ENCODE results near the gene GASK1A. TPM values are rescaled to one million over a fixed set of nuclear protein-coding genes. Genes with fewer than 3 reads are reported as not detected.

The GASK1A gene
- total RNA-seq, 1 experiment from 2014 or later: 5.4 TPM

DNA sequence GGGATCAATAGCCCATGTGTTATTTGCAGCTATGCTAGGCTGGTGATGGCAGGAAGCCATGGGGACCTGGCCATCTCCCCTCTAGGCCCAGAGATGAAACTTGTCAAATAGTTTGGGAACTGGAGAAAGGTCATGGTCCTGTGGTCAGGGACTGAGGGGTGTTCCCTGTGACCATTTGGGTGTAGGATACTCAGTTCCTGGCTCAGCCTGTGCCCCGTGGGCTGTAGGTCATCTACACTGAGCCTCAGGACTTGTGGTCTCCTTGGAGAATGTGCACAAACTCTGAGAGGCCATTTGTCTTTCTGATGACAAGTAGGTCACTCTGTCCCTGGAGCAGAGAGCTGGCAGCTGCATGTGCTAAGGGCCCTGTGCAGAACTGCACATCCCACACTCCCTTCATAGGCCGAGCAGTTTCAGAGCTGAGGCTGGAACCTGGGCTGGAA lies 17.5 kb downstream of the GASK1A start:
- no peak for DNase-seq
- Histone ChIP-seq H4K20me1 (ENCODE audit: control insufficient read depth, insufficient read depth, insufficient read length) (no peaks in the 10 kb centered on the region), H3K14ac (ENCODE audit: insufficient read depth, low read length) (no peak overlapping the region), H3K27ac (ENCODE audit: insufficient read length, low read depth, low read length) (no peak overlapping the region), H2BK15ac (ENCODE audit: low read depth, low read length) (no peak overlapping the region), H3K79me2 (ENCODE audit: insufficient read depth, low read length) (no peaks in the 10 kb centered on the region), H3K23me2 (ENCODE audit: insufficient read length, low read depth, low read length, poor library complexity, severe bottlenecking) (no peaks in the 10 kb centered on the region), H2BK12ac (ENCODE audit: insufficient read length, low read depth, low read length) (no peak overlapping the region), H4K5ac (ENCODE audit: insufficient read length, low read depth, low read length) (no peak overlapping the region), H2BK20ac (ENCODE audit: low read depth, low read length, poor library complexity, severe bottlenecking) (no peak overlapping the region), H3K27me3 (ENCODE audit: insufficient read depth, low read length) (no peaks in the 10 kb centered on the region), H3K4ac (ENCODE audit: low read depth, low read length) (no peak overlapping the region), H3K4me1 (ENCODE audit: insufficient read depth, low read length) (peaks cover 2% of the 10 kb centered on the region), H4K8ac (replicated peaks; ENCODE audit: insufficient read length, low read depth, low read length) (no peak overlapping the region), H3T11ph (ENCODE audit: low read length) (no peak overlapping the region), H3K23ac (ENCODE audit: insufficient read length, low read depth, low read length) (no peak overlapping the region), H3K9me3 (ENCODE audit: control insufficient read depth, low read depth, low read length) (no peaks in the 10 kb centered on the region), H2AFZ (ENCODE audit: low read length) (no peak overlapping the region), H2AK5ac (ENCODE audit: insufficient read length, low read length) (no peak overlapping the region), H4K91ac (ENCODE audit: insufficient read length, low read depth, low read length) (no peak overlapping the region), H2BK5ac (ENCODE audit: insufficient read length, low read length) (no peak overlapping the region), H3K18ac (ENCODE audit: insufficient read length, low read depth, low read length) (no peak overlapping the region), H3K79me1 (ENCODE audit: insufficient read depth, low read depth, low read length, poor library complexity, severe bottlenecking) (no peaks in the 10 kb centered on the region), H3K9ac (ENCODE audit: extremely low read depth, insufficient read length, low read length) (no peak overlapping the region), H3K56ac (ENCODE audit: insufficient read length, low read depth, low read length) (no peak overlapping the region), H2BK120ac (ENCODE audit: low read depth, low read length, poor library complexity, severe bottlenecking) (no peak overlapping the region), H3K4me2 (ENCODE audit: insufficient read depth, insufficient read length, low read length) (no peak overlapping the region)
- Mint-ChIP-seq H3K27ac (no peak overlapping the region), H3K9me3 (no peaks in the 10 kb centered on the region), H3K27me3 (ENCODE audit: low read depth) (no peaks in the 10 kb centered on the region; the same call in 1 of the 2 replicates), H3K4me1 (peaks cover 11 to 18% of the 10 kb centered on the region in 2 experiments), H3K36me3 (ENCODE audit: insufficient read depth in 1 of 3, low read depth in 3 of 3) (no peaks in the 10 kb centered on the region), H3K4me3 (no peak overlapping the region)
- TF ChIP-seq, protein P1, sequence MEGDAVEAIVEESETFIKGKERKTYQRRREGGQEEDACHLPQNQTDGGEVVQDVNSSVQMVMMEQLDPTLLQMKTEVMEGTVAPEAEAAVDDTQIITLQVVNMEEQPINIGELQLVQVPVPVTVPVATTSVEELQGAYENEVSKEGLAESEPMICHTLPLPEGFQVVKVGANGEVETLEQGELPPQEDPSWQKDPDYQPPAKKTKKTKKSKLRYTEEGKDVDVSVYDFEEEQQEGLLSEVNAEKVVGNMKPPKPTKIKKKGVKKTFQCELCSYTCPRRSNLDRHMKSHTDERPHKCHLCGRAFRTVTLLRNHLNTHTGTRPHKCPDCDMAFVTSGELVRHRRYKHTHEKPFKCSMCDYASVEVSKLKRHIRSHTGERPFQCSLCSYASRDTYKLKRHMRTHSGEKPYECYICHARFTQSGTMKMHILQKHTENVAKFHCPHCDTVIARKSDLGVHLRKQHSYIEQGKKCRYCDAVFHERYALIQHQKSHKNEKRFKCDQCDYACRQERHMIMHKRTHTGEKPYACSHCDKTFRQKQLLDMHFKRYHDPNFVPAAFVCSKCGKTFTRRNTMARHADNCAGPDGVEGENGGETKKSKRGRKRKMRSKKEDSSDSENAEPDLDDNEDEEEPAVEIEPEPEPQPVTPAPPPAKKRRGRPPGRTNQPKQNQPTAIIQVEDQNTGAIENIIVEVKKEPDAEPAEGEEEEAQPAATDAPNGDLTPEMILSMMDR (conservative IDR thresholded peaks at IDR 0.05): no peak
- no CpG with 5 or more reads among the region's 2 CpGs for WGBS (ENCODE audit: extremely low coverage, insufficient read length, low lambda C conversion rate)

Measured in H9 (cell line).